DOHH2 (cell line): ENCODE results near the gene SLF2.

ENCODE experiments used
- H3F3A ChIP-seq: fragments of 200-600 bp; sonication (generic), shearing (Covaris generic); 2 replicates; pipeline ENCODE4 v1.6.0; 2016; ENCODE audit warnings: antibody characterized with exemption, mild to moderate bottlenecking; ENCODE audit not compliant: control insufficient read depth, insufficient read depth
- H3K27ac ChIP-seq: fragments of 200-600 bp; sonication (generic); 2 replicates; pipeline ENCODE4 v1.5.1; 2014; ENCODE audit warnings: low read depth, mild to moderate bottlenecking, low read length, moderate library complexity
- H3K27me3 ChIP-seq: fragments of 200-600 bp; sonication (generic); 2 replicates; pipeline ENCODE4 v1.6.1; 2014; ENCODE audit warnings: mild to moderate bottlenecking, low read length, mixed read lengths; ENCODE audit not compliant: control insufficient read depth
- H3K36me3 ChIP-seq: fragments of 200-600 bp; sonication (generic); 2 replicates; pipeline ENCODE4 v1.6.1; 2014; ENCODE audit warnings: mild to moderate bottlenecking, low read length, moderate library complexity, mixed read lengths; ENCODE audit not compliant: control insufficient read depth
- H3K4me1 ChIP-seq: fragments of 200-600 bp; sonication (generic); 2 replicates; pipeline ENCODE4 v1.6.1; 2014; ENCODE audit warnings: mild to moderate bottlenecking, low read length, mixed read lengths; ENCODE audit not compliant: control insufficient read depth
- H3K4me2 ChIP-seq: fragments of 200-600 bp; sonication (generic); 2 replicates; pipeline ENCODE4 v1.6.0; 2014; ENCODE audit warnings: mild to moderate bottlenecking, low read length, moderate library complexity
- H3K4me3 ChIP-seq: fragments of 200-600 bp; sonication (generic); 2 replicates; pipeline ENCODE4 v1.5.1; 2014; ENCODE audit warnings: mild to moderate bottlenecking, low read length, mixed read lengths
- H3K79me2 ChIP-seq: fragments of 200-600 bp; sonication (generic); 2 replicates; pipeline ENCODE4 v1.6.1; 2014; ENCODE audit warnings: mild to moderate bottlenecking, low read length, mixed read lengths; ENCODE audit not compliant: control insufficient read depth
- H3K9me2 ChIP-seq: fragments of 200-600 bp; sonication (generic); replicated peaks from 2 replicates; pipeline ENCODE4 v1.6.1; 2014; ENCODE audit warnings: mild to moderate bottlenecking, low read length, mixed read lengths; ENCODE audit not compliant: control insufficient read depth
- H3K9me3 ChIP-seq: fragments of 200-600 bp; sonication (generic); 2 replicates; pipeline ENCODE4 v1.6.1; 2014; ENCODE audit warnings: antibody characterized with exemption, low read length, mixed read lengths; ENCODE audit not compliant: control insufficient read depth, insufficient read depth
- H4K20me1 ChIP-seq: fragments of 200-600 bp; sonication (generic); 2 replicates; pipeline ENCODE4 v1.6.0; 2014; ENCODE audit warnings: low read depth, mild to moderate bottlenecking, antibody characterized with exemption, low read length, moderate library complexity; ENCODE audit not compliant: control insufficient read depth, insufficient read depth
- EZH2phosphoT487 ChIP-seq: fragments of 200-600 bp; sonication (generic); IDR thresholded peaks from 2 replicates; pipeline ENCODE4 v1.6.1; 2017; ENCODE audit warnings: borderline replicate concordance, mild to moderate bottlenecking, antibody characterized with exemption, low read length, moderate library complexity, mixed read lengths
- TF ChIP-seq, protein P1 (sequence below): fragments of 200-600 bp; sonication (generic); IDR thresholded peaks from one replicate; pipeline ENCODE4 v1.5.1; 2014; ENCODE audit warnings: antibody characterized with exemption, mild to moderate bottlenecking, low read depth, low read length; ENCODE audit not compliant: poor library complexity, severe bottlenecking

SLF2 gene

DNA sequence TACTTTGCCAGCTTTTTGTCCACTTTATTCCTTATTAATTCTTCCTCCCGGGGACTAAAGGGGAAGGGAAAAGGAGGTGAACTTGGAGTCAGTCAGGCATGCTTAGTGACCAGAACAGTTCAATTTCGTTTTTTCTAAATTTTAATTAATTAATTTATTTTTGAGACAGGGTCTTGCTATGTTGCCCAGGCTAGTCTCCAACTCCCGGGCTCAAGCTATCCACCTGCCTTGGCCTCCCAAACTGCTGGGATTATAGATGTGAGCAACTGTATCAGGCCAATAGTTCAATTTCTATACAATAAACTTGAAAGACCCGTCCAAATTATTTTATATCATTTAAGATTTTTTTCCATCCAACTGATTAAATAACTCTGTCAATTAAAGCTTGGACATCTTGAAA is 1.3 kb upstream of the SLF2 start:
- H3K36me3 ChIP-seq: peaks cover 29% of the 10 kb centered on the region
- no peaks in the 10 kb centered on the region for H3K9me3 ChIP-seq
- H3K27me3 ChIP-seq: no peaks in the 10 kb centered on the region
- H4K20me1 ChIP-seq: peaks cover 11% of the 10 kb centered on the region; the same call in 1 of the 2 replicates
- no peaks in the 10 kb centered on the region for H3K9me2 ChIP-seq
- H3K4me2 ChIP-seq: peak overlapping the region; percentile 85
- peak overlapping the region; percentile 56; the same call in 1 of the 2 replicates for H3K27ac ChIP-seq
- TF ChIP-seq, protein P1, sequence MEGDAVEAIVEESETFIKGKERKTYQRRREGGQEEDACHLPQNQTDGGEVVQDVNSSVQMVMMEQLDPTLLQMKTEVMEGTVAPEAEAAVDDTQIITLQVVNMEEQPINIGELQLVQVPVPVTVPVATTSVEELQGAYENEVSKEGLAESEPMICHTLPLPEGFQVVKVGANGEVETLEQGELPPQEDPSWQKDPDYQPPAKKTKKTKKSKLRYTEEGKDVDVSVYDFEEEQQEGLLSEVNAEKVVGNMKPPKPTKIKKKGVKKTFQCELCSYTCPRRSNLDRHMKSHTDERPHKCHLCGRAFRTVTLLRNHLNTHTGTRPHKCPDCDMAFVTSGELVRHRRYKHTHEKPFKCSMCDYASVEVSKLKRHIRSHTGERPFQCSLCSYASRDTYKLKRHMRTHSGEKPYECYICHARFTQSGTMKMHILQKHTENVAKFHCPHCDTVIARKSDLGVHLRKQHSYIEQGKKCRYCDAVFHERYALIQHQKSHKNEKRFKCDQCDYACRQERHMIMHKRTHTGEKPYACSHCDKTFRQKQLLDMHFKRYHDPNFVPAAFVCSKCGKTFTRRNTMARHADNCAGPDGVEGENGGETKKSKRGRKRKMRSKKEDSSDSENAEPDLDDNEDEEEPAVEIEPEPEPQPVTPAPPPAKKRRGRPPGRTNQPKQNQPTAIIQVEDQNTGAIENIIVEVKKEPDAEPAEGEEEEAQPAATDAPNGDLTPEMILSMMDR: no peak
- no peak for TF ChIP-seq EZH2phosphoT487
- H3F3A ChIP-seq: peaks cover 9% of the 10 kb centered on the region; the same call in 1 of the 2 replicates
- H3K79me2 ChIP-seq: peaks cover 37% of the 10 kb centered on the region
- peaks cover 69% of the 10 kb centered on the region for H3K4me1 ChIP-seq
- H3K4me3 ChIP-seq: peak overlapping the region; percentile 86

DNA sequence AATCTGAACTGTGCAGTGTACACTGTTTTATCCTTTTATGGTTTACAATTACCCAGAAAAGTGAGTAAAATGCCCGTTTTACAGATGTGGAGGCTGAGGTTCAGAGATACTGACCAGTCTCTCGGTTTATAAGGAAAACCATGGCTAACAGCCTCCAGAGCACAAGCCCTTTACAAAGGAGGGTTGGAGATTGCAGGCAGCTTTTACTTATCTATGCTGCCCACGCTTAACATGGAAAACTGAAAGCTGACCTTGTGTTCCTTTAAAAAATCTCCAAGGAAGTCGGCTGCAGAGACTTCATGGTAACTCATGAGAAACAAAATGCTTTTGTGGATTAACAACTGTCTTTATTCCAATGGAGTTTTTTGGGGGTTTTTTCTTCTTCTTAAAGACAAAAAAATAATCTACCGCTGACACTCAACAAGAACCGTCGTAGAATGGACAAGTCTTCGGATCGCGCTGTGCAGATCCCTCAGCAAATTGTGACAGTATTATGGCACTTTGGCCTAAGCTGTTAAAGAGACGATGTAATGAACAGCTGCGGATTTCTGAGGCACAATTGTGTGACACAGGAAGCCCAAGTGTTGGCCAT is 654 bp upstream of the SLF2 start:
- H3K79me2 ChIP-seq: peaks cover 42% of the 10 kb centered on the region
- H3F3A ChIP-seq: peaks cover 9% of the 10 kb centered on the region; the same call in 1 of the 2 replicates
- H3K4me3 ChIP-seq: peak overlapping the region; percentile 86
- peak overlapping the region; percentile 56 for H3K27ac ChIP-seq
- no peaks in the 10 kb centered on the region for H3K9me2 ChIP-seq
- H3K27me3 ChIP-seq: no peaks in the 10 kb centered on the region
- H3K4me2 ChIP-seq: peak overlapping the region; percentile 85
- TF ChIP-seq EZH2phosphoT487: no peak
- TF ChIP-seq, protein P1: no peak
- H4K20me1 ChIP-seq: peaks cover 11% of the 10 kb centered on the region; the same call in 1 of the 2 replicates
- no peaks in the 10 kb centered on the region for H3K9me3 ChIP-seq
- peaks cover 67% of the 10 kb centered on the region for H3K4me1 ChIP-seq
- peaks cover 35% of the 10 kb centered on the region for H3K36me3 ChIP-seq

DNA sequence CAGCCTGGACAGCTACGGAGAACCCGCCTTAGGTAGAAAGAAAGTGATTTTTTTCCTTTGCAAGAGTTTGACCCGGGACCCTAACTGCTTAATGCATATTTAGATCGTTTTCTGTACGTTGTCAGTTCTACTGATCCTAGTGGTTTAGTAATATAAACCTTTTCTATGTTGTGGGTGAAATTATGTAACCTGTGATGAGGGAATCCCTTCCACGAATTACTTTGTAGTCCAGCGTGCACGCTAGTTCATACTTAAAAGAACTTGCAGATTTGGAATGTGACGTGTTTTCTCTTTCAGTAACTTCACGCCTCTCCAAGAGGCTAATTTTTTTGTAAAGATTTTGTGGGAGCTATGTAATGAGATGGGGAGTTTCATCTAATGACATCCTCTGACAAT is 705 bp downstream of the SLF2 start:
- Histone ChIP-seq H3K9me3 (no peaks in the 10 kb centered on the region), H3K4me1 (peaks cover 53% of the 10 kb centered on the region), H3K79me2 (peaks cover 42% of the 10 kb centered on the region), H3F3A (peaks cover 9% of the 10 kb centered on the region; the same call in 1 of the 2 replicates), H3K36me3 (peaks cover 47% of the 10 kb centered on the region), H3K27ac (no peak overlapping the region), H3K4me3 (peak overlapping the region; percentile 86), H3K27me3 (no peaks in the 10 kb centered on the region), H4K20me1 (peaks cover 11% of the 10 kb centered on the region; the same call in 1 of the 2 replicates), H3K9me2 (no peaks in the 10 kb centered on the region), H3K4me2 (peak overlapping the region; percentile 85)
- no peak for TF ChIP-seq EZH2phosphoT487
- TF ChIP-seq, protein P1: no peak
